Right lobe of liver (tissue), 4 donors: ENCODE results near the gene C1orf87.

Experiments used
- CTCF ChIP-seq, 4 donors: fragments of 200-600 bp in 3 of 4; fragments of 450-650 bp in 1 of 4; IDR thresholded peaks; one replicate each; pipeline versions ENCODE4 v1.5.1 to v1.8.0; 2016 to 2022; ENCODE audit warnings: antibody characterized with exemption in 4 of 4, mild to moderate bottlenecking in 2 of 4
- POLR2A ChIP-seq: fragments of 450-650 bp; IDR thresholded peaks from one replicate; pipeline ENCODE4 v1.6.1; 2017; ENCODE audit warnings: antibody characterized with exemption, mild to moderate bottlenecking
- donor health status: DM: no; HTN: no; CAD: no.
- donor health status: DM: no; HTN: no; CAD: no.
- donor health status: DM: no; HTN: yes; CAD: no.

GRCh38 chr1:59997479-59998115, 76.0 kb downstream of the C1orf87 start:
- TF ChIP-seq CTCF (IDR thresholded peaks at IDR 0.05) (no peak), POLR2A (no peak)
